IMR-90 (cell line): ENCODE results near the gene MCTP1. TPM values are rescaled to one million over a fixed set of nuclear protein-coding genes. Genes with fewer than 3 reads are reported as not detected.
A peak's percentile ranks its signal among the peaks of the same experiment; 100 is the strongest.

Experiments used
- ATAC-seq: fragments of 200-7000 bp; cut with Tn5 transposase; 2 replicates; pipeline ENCODE4 v1.9.1; 2020; ENCODE audit warnings: low read depth, mild to moderate bottlenecking, moderate library complexity
- BruUV-seq: library from RNA; stranded (reverse); fragments of 400-500 nt; replicated peaks from 2 replicates; lab custom pipeline; 2021; lab: Mats Ljungman, UMichigan
- CTCF ChIA-PET: fragments of 300-600 bp; formaldehyde crosslinking; extraction: SDS; loops from one replicate; lab custom pipeline; 2021; ENCODE audit warnings: antibody characterized with exemption; lab: Yijun Ruan, JAX
- POLR2A ChIA-PET: fragments of 300-600 bp; sonication (Branson Sonifier 250); formaldehyde crosslinking; loops from one replicate; lab custom pipeline; 2022; ENCODE audit warnings: antibody characterized with exemption; ENCODE audit not compliant: unreplicated experiment; lab: Charles Lee
- DNase-seq: peaks from one replicate; pipeline ENCODE4 v3.0.0; 2013
- H2AFZ ChIP-seq: replicated peaks from 2 replicates; pipeline ENCODE3; 2013; ENCODE audit warnings: low read length, mild to moderate bottlenecking; ENCODE audit not compliant: poor library complexity
- H2AK5ac ChIP-seq: 2 replicates; pipeline ENCODE4 v1.6.1; 2013; ENCODE audit warnings: low read depth, low read length, inconsistent platforms
- H2AK9ac ChIP-seq: replicated peaks from 2 replicates; pipeline ENCODE3; 2013; ENCODE audit warnings: mild to moderate bottlenecking, low read depth, low read length, moderate library complexity; ENCODE audit not compliant: poor library complexity
- H2BK120ac ChIP-seq: 2 replicates; pipeline ENCODE4 v1.6.1; 2013; ENCODE audit warnings: low read depth, low read length, inconsistent platforms
- H2BK15ac ChIP-seq: 3 replicates; pipeline ENCODE4 v1.6.1; 2013; ENCODE audit warnings: low read depth, low read length, inconsistent platforms
- H2BK20ac ChIP-seq: 2 replicates; pipeline ENCODE4 v1.6.1; 2013; ENCODE audit warnings: low read depth, mild to moderate bottlenecking, inconsistent platforms, low read length, moderate library complexity
- H2BK5ac ChIP-seq: 2 replicates; pipeline ENCODE4 v1.6.1; 2013; ENCODE audit warnings: mild to moderate bottlenecking, low read depth, low read length, inconsistent platforms; ENCODE audit not compliant: poor library complexity, severe bottlenecking
- H3K14ac ChIP-seq: replicated peaks from 2 replicates; pipeline ENCODE4 v1.6.1; 2013; ENCODE audit warnings: low read depth, low read length, inconsistent platforms
- H3K18ac ChIP-seq: 2 replicates; pipeline ENCODE4 v1.6.1; 2013; ENCODE audit warnings: low read depth, low read length, control low read depth
- H3K23ac ChIP-seq: 2 replicates; pipeline ENCODE4 v1.6.1; 2013; ENCODE audit warnings: low read depth, low read length, inconsistent platforms
- H3K27ac ChIP-seq: 2 replicates; pipeline ENCODE4 v1.5.1; 2013; ENCODE audit warnings: mild to moderate bottlenecking, control low read depth, low read length; ENCODE audit not compliant: insufficient read depth
- H3K27me3 ChIP-seq: 2 replicates; pipeline ENCODE4 v1.6.1; 2013; ENCODE audit warnings: low read length; ENCODE audit not compliant: control insufficient read depth, insufficient read depth
- H3K36me3 ChIP-seq: 2 replicates; pipeline ENCODE4 v1.6.1; 2013; ENCODE audit warnings: low read length, mixed read lengths; ENCODE audit not compliant: control insufficient read depth, insufficient read depth
- H3K4ac ChIP-seq: 2 replicates; pipeline ENCODE4 v1.6.1; 2013; ENCODE audit warnings: low read depth, low read length, inconsistent platforms
- H3K4me1 ChIP-seq: 2 replicates; pipeline ENCODE4 v1.6.1; 2013; ENCODE audit warnings: low read length, mixed read lengths; ENCODE audit not compliant: control insufficient read depth, insufficient read depth
- H3K4me2 ChIP-seq: 2 replicates; pipeline ENCODE4 v1.6.1; 2013; ENCODE audit warnings: low read depth, mild to moderate bottlenecking, control low read depth, low read length, moderate library complexity
- H3K4me3 ChIP-seq: 2 replicates; pipeline ENCODE4 v1.5.1; 2013; ENCODE audit warnings: low read depth, mild to moderate bottlenecking, control low read depth, low read length, moderate library complexity; ENCODE audit not compliant: insufficient read depth
- H3K56ac ChIP-seq: 2 replicates; pipeline ENCODE4 v1.6.1; 2013; ENCODE audit warnings: low read length, inconsistent platforms; ENCODE audit not compliant: insufficient read depth; ENCODE audit errors: extremely low read depth
- H3K79me1 ChIP-seq, 2 experiments: 2 replicates each; pipeline ENCODE4 v1.6.1; 2013; ENCODE audit warnings: low read length in 2 of 2, inconsistent platforms in 1 of 2, low read depth in 1 of 2
- H3K9ac ChIP-seq: 2 replicates; pipeline ENCODE4 v1.6.1; 2013; ENCODE audit warnings: low read depth, low read length, control low read depth
- H3K9me1 ChIP-seq: 2 replicates; pipeline ENCODE4 v1.6.1; 2013; ENCODE audit warnings: low read length, inconsistent platforms; ENCODE audit not compliant: insufficient read depth
- H3K9me3 ChIP-seq: 2 replicates; pipeline ENCODE4 v1.6.1; 2013; ENCODE audit warnings: low read length; ENCODE audit not compliant: control insufficient read depth, insufficient read depth
- H4K20me1 ChIP-seq: 2 replicates; pipeline ENCODE4 v1.6.1; 2013; ENCODE audit warnings: low read length, inconsistent platforms; ENCODE audit not compliant: insufficient read depth
- H4K5ac ChIP-seq: 2 replicates; pipeline ENCODE4 v1.6.1; 2013; ENCODE audit warnings: mild to moderate bottlenecking, low read depth, low read length, control low read depth
- H4K8ac ChIP-seq, 2 experiments: 2 replicates each; pipeline ENCODE4 v1.6.1; 2013; ENCODE audit warnings: low read depth in 2 of 2, low read length in 2 of 2, control low read depth in 1 of 2, inconsistent platforms in 1 of 2
- H4K91ac ChIP-seq: 2 replicates; pipeline ENCODE4 v1.6.1; 2013; ENCODE audit warnings: low read depth, low read length, inconsistent platforms; ENCODE audit not compliant: insufficient read depth
- CHD1 ChIP-seq: IDR thresholded peaks from 2 replicates; pipeline ENCODE4 v1.6.1; 2012; ENCODE audit warnings: low read depth, low read length, improper control_type of control experiment
- MAFK ChIP-seq: IDR thresholded peaks from 2 replicates; pipeline ENCODE4 v1.6.1; 2012; ENCODE audit warnings: low read depth, low read length, improper control_type of control experiment
- WGBS, 2 experiments: methylation state at CpG; one replicate each; pipeline versions ENCODE4 v1.1.5 to v1.1.7; 2013; ENCODE audit warnings: missing lambda C conversion rate in 2 of 2; ENCODE audit not compliant: insufficient read length in 1 of 2; ENCODE audit errors: extremely low coverage in 2 of 2; 5-methylcytosine and 5-hydroxymethylcytosine counted together
- dilution Hi-C: fragments of 300-500 bp; cut with HindIII; formaldehyde crosslinking; loops from one replicate; pipeline ENCODE4 v1.14.3; 2018; ENCODE audit warnings: low sequenced_read_pairs; ENCODE audit not compliant: unreplicated experiment
- in situ Hi-C: fragments of 300-500 bp; cut with MboI; formaldehyde crosslinking; loops from 3 replicates; pipeline ENCODE4 v1.14.3; 2019; ENCODE audit warnings: low sequenced_read_pairs, inconsistent platforms, mixed read lengths
- intact Hi-C: fragments of 100-400 bp; cut with micrococcal nuclease; formaldehyde crosslinking; loops from 2 replicates; pipeline ENCODE4 v1.10.0; 2022
- polyA plus RNA-seq, 3 experiments: library from polyadenylated mRNA; depleted of rRNA; stranded (reverse); fragments of >200 nt; gene quantifications; 2 replicates each; pipeline ENCODE4 v1.2.3, GENCODE V29; 2012; ENCODE audit warnings: low replicate concordance in 1 of 3
- total RNA-seq: library from RNA; depleted of rRNA; stranded (reverse); fragments of >200 nt; gene quantifications from 2 replicates; pipeline ENCODE4 v1.2.3, GENCODE V29; 2012

The MCTP1 gene
- total and polyA plus RNA-seq, 2 of the 4 experiments (the other 2 are of a cell fraction), result 0.21 TPM; not detected in 1

DNA sequence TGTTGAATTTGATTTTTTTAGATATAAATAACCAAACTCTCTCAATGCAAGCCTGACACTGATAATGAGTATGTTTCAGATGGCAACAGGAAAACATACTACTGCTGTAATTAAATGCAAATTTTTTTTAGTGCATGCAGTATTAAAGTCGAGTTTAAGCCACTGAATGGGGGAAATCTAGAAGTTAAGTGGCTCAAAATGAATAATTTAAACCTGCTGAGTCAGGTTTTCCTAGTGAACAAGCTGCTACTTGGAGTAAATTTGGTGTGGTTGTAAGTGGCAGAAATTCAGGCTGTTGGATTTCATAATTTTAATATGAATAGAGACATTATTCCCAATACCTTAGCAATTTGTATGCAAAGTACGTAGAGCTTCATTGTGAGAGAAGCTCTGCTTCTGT, 544.6 kb downstream of the MCTP1 start:
- H3K4me2 ChIP-seq, result no peak overlapping the region
- ATAC-seq, result no peak
- no peaks in the 10 kb centered on the region for H3K9me3 ChIP-seq
- no peak overlapping the region for H3K23ac ChIP-seq
- H3K14ac ChIP-seq, result no peak overlapping the region
- no peak overlapping the region for H3K4ac ChIP-seq
- CTCF ChIA-PET, result no interaction called here
- DNase-seq, result no peak
- TF ChIP-seq CHD1 (no peak), MAFK (peak; percentile 91)
- intact Hi-C loops (no loop called here), dilution Hi-C loops (no loop called here), in situ Hi-C loops (no loop called here)
- no peak overlapping the region for H3K4me3 ChIP-seq
- H3K36me3 ChIP-seq, result no peaks in the 10 kb centered on the region
- H3K9ac ChIP-seq, result no peak overlapping the region
- H2BK120ac ChIP-seq, result no peak overlapping the region
- no TSS peak for BruUV-seq
- no peaks in the 10 kb centered on the region for H3K9me1 ChIP-seq
- H3K27ac ChIP-seq, result no peak overlapping the region
- H2BK5ac ChIP-seq, result no peak overlapping the region
- POLR2A ChIA-PET, result no interaction called here
- no peak overlapping the region for H4K5ac ChIP-seq
- H2AK9ac ChIP-seq, result no peak overlapping the region
- no peak overlapping the region for H4K91ac ChIP-seq
- no peak overlapping the region for H2BK15ac ChIP-seq
- no peak overlapping the region for H2BK20ac ChIP-seq
- no peaks in the 10 kb centered on the region for H3K27me3 ChIP-seq
- H2AK5ac ChIP-seq, result no peak overlapping the region
- no peak overlapping the region for H4K8ac ChIP-seq
- WGBS, 2 experiments, result no CpG with 5 or more reads among the region's 2 CpGs
- no peak overlapping the region for H3K18ac ChIP-seq
- no peaks in the 10 kb centered on the region for H4K20me1 ChIP-seq
- H2AFZ ChIP-seq, result no peak overlapping the region
- H3K4me1 ChIP-seq, result no peaks in the 10 kb centered on the region
- no peak overlapping the region for H3K56ac ChIP-seq
- no peaks in the 10 kb centered on the region for H3K79me1 ChIP-seq
